HG02840 (cell line): ENCODE measurements around the gene H2BK1.

Experiments used
- ATAC-seq: cut with Tn5 transposase; IDR thresholded peaks from one replicate; pipeline ENCODE4 v1.9.1; 2021; ENCODE audit warnings: mild to moderate bottlenecking, moderate library complexity, moderate number of reproducible peaks; ENCODE audit not compliant: unreplicated experiment, low FRiP score

H2BK1 gene

DNA sequence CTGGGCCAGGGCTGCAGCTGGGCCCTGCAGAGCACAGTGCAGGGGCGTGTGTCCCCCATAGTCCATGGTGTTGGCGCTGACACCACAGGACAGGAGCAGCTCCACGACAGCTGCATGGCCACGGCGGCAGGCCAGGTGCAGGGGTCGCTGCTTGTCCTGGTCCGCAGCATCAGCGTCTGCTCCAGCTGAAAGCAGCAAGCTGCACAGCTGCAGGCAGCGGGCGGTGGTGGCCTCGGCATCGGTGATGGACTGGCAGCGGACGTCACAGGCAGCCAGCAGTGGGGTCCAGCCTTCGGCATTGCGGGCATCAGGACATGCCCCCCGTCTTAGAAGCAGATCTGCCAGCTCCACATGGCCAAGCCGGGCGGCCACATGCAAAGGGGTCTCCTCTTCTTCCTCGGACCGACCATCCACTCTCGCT lies 29.3 kb downstream of the H2BK1 start:
- no peak for ATAC-seq

DNA sequence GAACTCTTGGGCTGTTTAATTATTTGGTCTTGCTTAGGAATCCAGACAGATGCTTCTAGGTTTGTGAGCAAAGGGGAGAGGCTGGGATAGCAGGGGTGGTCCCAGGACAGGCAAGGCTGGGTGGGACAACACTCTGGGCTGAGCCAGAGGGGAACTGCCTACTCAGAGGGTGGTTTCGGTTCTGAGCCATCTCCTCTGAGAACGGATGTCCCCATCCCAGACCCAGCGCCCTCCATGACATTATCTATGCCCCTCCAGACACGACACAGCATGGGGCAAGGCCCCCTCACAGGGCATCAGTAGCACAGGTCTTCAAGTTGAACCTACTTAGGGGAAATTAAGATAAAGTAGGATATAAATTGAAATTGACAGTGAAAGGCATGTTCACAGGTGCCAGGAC lies 30.3 kb downstream of the H2BK1 start:
- no peak for ATAC-seq

DNA sequence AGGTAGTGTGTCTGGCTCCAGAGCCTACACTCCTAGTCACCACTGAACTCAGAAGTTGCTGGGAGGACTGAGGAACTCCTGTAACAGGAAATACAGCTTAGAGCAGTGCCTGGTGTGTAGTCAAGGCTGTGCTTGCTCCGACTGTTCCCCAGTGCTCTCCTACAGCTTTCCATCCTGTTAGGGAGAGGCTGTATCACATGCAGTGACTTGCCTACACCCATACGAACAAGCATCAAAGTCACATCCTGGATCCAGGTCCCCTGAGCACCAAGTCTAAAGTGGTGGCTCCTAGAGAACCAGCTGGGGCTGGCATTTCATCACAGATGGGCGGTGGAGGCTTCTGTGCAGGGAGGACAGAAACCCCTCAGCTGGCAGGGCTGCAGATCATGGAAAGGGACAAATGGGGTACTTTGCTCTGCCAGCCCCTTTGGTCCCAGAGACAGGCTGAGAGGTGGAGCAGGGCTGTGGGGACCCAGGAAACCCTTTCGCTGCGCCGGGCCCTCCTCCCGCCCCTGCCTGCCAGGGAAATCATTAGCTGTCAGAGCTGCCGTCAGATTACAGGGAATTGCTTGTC lies 30.9 kb downstream of the H2BK1 start:
- no peak for ATAC-seq

DNA sequence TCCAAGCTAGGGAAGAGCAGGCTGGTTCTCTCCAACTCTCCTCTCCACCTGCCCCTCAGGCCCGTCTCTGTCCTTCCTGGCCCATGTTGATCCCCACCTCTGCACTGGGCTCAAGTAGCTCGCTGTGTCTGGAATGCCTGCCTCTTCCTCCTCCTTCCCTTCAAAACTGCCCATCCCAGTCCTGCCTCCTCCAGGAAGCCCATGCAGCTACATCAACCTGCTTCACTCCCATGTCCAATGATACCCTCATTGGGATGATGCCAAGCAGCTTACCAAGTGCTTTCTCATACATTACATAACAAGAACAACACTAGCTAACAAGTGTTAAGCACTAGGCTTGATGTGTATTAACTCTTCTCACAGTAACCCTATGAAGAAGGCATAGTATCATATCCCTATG lies 31.5 kb downstream of the H2BK1 start:
- no peak for ATAC-seq

DNA sequence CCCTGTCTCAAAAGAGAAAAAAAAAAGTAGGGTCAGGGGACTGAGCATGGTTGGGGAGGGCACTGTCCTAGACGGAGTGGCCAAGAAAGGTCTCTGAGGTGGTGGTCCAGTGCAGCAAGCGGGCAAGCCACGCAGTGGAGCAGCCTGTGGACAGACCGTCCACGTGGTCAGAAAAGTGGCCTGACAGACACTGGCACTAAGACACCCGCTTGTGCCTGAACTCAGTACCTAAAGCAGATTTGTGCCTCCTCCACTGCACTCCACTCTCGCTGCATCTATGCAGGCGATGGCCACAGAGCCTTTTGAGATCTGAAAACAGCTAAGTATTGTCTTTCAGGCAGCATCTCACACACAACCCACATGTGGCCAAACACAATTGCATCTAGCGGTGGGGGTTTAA lies 32.1 kb downstream of the H2BK1 start:
- ATAC-seq, result no peak

DNA sequence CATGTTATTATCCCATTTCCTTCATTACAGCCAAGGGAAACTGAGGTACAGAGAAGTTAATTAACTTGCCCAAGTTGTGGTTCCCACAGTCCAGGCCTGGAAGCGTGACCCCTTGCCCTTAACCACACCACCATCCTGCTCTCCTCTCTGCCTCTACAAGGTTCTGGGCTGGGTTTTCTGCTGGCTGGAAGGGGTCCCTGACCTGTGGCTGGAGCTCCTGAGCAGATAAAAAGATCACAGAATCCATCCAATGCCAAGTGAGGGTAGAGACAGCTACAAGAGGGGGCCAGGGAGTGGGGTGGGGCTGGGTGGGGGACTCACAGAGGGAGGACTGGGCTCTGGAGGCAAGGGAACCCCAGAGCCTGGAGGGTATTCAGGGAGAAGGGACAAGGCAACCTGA lies 33.0 kb downstream of the H2BK1 start:
- no peak for ATAC-seq

DNA sequence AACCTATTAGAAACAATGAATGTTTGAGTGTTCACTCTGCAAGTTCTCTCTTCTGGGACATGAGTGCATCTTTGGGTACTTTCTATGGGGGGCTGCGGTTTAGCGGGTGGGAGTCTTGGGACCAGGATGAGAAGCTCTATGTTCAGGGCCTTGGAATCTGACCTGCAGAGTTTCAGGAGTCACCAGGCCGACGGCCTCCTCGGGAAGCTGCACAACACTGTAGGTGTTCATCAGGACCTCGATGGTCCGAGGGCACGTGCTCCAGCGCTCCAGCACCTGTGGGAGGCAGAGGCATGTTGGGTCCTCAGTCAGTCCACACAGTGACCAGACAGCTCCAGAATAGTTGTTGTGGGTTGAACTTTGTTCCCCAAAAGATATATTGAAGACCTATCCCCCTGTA lies 33.9 kb downstream of the H2BK1 start:
- no peak for ATAC-seq

DNA sequence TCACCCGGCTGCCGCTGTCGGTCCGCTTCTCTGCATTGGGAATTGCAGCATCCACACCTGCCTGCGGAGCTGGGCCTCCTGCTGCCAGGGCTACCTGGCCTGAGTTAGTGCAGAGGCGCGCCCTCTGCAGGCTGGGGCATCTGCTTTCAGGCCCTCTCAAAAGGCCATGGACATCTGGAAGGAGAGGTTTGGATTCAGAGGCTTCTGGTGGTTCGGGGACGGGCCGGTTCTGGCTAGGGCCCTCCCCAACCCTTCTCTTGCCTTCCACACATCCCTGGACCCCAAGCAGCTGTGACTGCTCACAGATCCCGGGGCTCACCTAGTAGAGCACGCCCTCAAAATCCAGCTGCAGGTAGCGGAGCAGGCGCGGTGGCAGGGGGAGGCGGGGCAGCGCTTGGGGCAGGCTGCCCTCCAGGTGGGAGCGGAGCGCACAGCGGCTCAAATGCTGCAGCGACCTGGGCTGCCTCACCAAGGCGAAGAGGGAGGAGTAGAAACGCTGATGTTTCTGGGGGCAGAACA lies 34.4 kb downstream of the H2BK1 start:
- ATAC-seq, result no peak

DNA sequence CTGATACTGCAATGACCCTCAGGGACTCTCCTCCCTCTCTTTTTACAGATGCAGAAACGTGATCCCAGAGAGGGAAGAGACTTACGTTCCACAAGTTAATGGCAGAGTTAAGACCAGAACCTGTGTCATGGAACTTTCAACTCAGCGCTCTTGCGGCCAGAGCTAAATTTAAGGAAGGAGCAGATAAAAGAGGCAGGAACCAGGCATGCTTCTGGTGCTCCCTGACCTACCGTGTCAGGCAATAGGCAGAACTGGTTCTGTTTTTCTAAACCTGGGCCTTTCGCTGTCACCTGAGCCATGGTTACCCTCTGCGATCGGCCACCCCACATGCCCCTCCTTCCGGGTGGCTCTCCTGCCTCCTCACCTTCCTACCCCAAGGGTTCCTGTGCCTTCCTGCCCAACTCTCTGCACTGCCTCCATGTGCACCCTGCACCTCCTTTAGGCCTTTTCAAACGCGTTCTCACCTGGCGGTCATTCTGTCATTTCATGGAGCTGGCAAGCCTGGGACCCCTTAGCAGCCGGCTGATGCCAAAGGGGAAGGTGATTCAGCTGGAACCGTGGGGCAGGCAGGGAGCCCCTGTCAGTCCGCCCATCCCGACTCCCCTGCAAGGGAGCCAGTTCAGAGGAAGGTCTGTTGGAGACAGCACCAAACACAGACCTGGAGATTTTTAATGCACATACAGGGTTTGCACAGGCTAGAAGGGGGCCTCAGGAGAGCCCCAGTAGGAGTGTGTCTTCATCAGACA lies 35.1 kb downstream of the H2BK1 start:
- no peak for ATAC-seq

DNA sequence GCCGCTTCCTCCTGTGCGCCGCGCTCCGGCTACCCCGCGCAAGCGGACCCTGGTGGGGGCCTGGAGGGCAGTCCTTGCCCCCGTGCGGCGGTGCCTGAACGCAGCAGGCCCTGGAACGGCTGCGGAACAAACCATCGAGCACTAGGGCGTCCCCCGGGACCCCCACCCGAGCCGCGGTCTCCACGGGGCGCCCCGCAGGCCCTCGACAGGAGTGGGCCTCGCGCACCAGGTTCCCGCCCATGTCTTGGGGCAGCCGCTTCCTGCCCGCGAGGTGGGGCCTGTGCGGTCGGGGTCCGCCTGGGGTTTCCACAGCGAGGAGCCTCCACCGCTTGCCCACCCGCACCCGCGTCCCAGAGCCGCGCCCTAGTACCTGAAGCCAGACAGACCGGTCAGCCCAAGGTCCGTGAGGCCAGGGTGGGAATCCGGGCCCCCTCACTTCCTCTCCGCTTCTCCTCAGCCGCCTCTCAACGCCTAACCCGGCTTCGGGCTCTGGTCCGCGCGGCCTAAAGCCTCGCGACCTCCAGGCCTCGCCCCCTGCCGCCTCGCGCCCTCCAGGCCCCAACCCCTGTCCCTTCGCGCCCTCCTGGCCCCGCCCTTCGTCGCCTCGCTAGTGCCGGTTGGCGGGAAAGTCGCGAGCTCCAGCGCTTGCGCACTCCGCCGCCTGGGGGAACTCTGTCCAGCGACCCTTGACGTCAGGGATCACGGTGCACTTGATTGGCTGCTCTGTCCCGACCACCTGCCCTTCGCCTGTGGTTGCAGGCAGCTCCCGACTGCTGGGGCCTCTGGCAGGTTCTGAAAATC lies 35.8 kb downstream of the H2BK1 start:
- no peak for ATAC-seq

DNA sequence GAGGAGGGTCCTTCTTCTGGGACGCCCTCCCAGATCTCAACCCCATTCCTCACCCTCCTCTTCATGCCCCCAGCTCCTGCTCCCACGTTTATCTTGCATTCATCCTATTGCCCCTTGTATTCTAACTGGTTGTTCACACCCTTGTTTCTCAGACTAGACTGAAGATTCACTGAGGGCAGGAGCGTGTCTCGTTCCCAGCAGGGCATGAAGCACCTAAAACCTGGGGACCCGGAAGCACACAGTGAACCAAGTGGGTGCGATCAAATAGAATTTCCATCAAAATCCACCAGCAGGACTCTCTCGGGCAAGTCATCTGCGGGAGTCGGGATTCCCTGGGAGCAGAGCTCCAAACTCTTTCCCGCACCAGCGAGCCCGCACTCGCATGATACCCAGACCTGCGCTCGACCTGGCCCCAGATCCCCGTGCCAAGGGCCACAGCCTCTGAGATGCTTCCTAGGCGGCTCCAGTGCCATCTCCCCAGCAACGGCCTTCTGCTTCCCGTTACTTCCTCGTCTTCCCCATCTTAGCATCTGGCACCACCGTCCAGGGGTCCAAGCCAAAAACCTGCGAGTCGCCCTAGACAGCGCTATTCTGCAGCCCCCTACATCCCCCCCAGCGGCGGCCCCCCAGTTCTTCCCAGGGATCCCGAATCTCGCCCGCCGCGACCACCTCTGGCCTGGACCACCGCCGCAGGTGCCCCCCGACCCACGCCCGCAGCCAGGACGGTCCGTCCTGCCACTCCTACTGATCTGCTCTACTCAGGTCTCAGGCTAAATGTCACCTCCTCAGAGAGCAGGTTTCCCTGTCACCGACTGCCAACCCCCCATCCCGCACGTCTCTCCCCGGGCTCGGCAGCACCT lies 36.7 kb downstream of the H2BK1 start:
- no peak for ATAC-seq

DNA sequence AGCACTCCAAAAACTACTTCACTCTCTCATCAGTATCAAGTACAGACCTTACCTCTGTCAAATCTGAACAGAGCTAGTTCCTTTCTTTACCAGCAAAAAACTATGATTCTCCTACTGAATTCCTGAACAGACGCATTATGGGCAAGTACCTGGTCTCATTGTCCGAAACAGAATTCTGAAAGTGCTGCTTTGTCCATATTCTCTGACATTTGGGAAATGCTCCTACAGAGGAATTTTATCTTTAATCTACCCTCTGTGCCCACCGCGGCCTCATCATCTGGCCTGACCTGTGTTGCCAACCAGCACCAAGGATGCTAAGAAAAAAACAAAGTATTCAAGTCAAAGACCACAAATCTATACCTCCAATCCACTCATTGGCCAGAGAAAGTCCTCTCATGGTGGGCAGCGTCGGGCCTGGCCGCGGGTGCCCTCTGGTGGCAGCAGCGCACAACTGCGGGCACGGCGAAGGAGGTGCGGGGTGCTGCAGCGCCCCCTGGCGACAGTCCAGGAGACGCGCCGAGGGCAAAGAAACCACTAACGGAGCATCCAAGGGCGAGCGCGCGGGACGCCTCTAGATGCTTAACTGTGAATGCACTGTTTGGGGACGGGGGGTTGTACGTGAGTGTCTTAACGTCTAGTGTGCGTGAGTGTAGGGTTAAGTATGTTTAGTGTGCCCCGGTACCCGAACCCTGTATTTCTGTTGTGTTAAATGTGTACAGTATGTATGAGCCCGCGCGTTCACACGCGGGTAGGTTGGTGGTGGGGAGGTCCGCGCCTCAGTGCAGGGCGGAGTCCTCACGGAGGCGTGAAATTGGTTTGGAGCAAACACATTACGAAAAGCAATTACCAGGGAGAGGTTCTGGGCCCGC lies 37.8 kb downstream of the H2BK1 start:
- no peak for ATAC-seq

DNA sequence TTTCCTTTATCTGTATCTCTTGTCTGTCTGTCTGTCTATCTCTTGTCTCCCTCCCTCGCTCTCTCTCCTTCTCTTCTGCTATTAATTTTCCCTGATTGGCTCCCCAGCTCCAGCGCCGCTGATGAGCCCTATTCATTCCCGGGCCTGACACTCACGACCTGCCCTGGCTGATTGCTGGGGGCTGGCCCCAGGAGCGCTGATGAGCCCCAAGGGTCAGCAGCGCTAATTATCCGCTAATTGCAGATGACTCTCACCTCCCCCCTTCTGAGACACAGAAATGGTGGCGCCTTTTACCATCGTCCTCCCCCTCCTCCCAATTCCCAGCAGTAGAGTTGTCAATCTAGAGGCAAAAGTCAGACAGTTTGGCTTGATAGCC lies 41.5 kb downstream of the H2BK1 start:
- no peak for ATAC-seq

DNA sequence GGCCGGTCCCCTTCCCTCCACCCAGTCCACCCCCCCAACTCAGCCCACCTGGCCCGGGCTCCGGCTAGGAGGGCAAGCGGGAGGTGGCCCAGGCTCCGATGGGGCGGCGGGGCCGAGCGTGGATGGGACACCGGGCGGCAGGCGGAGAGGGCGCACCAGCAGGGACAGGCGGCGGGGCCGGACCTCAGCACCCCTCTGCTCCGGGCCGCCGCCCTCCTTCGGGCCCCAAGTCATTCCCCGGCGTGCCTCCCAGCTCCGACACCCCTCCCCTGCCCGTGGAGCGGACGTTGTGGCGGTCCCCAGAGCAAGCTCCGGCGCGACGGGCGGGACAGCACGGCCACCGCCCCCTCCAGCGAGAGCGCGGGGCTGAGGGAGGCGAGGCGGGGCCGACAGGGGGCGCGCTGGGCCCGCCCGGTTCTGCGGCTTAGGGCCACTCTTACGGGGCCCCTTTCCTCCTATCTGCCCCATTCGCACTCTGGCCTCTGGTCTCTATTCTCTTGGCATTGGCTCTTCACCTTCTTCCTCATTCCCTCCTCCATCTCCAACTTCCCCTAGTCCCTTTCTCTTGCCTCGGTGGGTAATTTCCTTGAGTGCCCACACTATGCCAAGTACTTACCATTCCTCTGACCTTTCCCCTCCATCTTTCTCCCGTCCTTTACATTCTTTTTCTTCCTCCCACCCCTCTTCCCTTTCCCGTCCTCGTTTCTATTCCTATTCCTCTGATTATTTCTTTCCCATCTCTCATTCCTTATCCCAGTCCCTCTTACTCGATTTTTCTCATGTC lies 42.1 kb downstream of the H2BK1 start:
- no peak for ATAC-seq

DNA sequence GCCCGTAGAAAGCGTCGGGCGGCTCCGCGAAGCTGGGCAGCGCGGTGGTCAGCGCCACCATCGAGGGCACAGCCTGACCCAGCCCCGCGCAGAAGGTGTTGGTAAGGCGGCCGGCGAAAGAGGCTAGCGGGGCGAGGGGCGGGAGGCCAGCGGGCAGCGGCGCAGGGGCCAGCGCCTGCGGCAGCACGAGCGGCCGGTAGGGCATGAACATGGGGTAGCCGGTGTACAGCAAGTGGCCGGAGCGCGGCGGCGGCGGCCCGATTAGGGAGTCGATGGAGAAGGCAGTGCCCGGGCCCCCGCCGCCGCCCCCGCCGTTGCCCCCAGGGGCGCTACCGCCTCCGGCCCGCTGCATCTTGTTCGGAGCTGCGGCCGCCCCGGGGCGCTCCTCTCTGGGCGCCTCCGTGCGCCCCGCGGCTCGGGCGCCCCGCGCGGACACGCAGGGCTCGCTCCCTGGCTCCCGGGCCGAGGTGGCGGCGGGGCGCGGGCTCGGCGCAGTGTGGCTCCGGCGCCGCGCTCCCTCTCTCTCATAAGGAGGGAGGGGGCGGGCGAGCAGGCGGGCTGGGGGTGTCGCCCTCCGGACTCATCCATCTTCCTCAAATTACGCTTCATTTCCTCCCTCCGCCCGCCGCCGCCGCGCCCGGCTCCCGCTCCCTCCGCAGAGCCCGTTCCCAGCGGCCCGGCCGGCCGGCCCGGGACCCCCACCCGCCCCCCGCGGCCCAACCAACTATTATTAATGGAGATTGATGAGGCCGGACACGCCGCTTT lies 42.9 kb downstream of the H2BK1 start, which contains the start of gene GBX1:
GBX1 (minus strand) TSS at position 498 of the 765 bp plus-strand sequence; CDS start at position 352, 146 bp downstream.
- ATAC-seq, result no peak

DNA sequence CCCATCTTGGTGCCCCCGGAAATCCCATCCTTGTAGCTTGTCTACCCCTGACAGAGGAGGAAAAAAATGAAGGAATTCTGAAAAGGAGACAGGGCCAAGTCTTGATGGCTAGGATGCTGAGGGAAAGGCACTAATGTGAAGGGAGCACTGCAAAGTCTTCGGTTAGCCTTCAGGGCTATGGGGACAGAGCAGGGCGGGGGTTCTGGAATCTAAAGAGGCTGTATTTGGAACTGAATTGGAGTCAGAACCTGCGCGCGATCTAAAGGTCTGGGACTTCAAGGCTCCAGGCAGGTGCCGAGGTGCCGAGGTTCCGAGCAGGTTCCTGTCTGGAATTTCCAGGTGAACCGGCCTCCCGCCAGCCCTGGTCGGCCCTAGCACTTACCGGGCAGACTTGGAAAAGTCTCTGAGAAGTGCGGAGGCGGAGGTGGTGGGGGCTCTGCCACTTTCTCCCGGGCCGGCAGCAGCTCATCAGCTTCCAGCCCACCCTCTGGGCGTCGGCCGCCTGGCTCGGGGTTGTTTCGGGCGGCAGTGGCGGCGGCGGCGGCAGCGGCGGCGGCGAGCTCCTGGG lies 43.6 kb downstream of the H2BK1 start:
- no peak for ATAC-seq

DNA sequence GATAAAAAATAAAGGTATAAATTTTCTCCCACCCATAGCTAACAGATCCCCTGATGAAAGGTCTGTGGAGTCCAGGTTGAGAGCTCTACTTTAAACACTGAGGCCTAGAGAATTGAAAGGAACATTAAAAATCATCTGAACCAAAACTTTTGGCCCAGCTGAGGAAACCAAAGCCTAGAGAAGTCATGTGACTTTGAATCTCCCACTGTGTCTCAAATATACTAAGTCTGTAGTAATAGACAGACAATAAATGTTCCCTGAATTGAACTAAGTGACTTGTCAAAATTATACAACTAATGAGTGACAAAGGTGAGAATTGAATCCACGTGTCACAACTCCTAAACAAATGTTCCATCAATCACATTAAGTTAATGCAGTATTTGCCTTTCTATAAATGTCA lies 48.5 kb downstream of the H2BK1 start:
- no peak for ATAC-seq
